H9 (cell line): ENCODE measurements around the gene KLC1. TPM values are rescaled to one million over a fixed set of nuclear protein-coding genes. Genes with fewer than 3 reads are reported as not detected.

Source experiments
- DNase-seq: peaks from one replicate; pipeline ENCODE4 v3.0.0-alpha.2; 2017
- H2AFZ ChIP-seq: one replicate; pipeline ENCODE4 v1.6.1; 2013; ENCODE audit warnings: mild to moderate bottlenecking, low read length, control low read depth, moderate library complexity
- H2AK5ac ChIP-seq: 2 replicates; pipeline ENCODE4 v1.6.1; 2013; ENCODE audit warnings: low read length, control low read depth, mixed read lengths; ENCODE audit not compliant: insufficient read length
- H2BK120ac ChIP-seq: one replicate; pipeline ENCODE4 v1.6.1; 2013; ENCODE audit warnings: low read depth, mild to moderate bottlenecking, low read length, control low read depth, inconsistent platforms; ENCODE audit not compliant: poor library complexity, severe bottlenecking
- H2BK12ac ChIP-seq: 2 replicates; pipeline ENCODE4 v1.6.1; 2013; ENCODE audit warnings: low read length, control low read depth, mixed read lengths, low read depth; ENCODE audit not compliant: insufficient read length
- H2BK15ac ChIP-seq: 2 replicates; pipeline ENCODE4 v1.6.1; 2013; ENCODE audit warnings: low read depth, low read length, control low read depth
- H2BK20ac ChIP-seq: one replicate; pipeline ENCODE4 v1.6.1; 2013; ENCODE audit warnings: low read depth, mild to moderate bottlenecking, low read length, control low read depth, inconsistent platforms; ENCODE audit not compliant: poor library complexity, severe bottlenecking
- H2BK5ac ChIP-seq: 2 replicates; pipeline ENCODE4 v1.6.1; 2013; ENCODE audit warnings: low read length, control low read depth, mixed read lengths; ENCODE audit not compliant: insufficient read length
- H3K14ac ChIP-seq: 2 replicates; pipeline ENCODE4 v1.6.1; 2013; ENCODE audit warnings: low read length, control low read depth; ENCODE audit not compliant: insufficient read depth
- H3K18ac ChIP-seq: 2 replicates; pipeline ENCODE4 v1.6.1; 2013; ENCODE audit warnings: low read depth, mild to moderate bottlenecking, mixed read lengths, low read length, control low read depth; ENCODE audit not compliant: insufficient read length
- H3K23ac ChIP-seq: 2 replicates; pipeline ENCODE4 v1.6.1; 2013; ENCODE audit warnings: low read length, control low read depth, mixed read lengths, low read depth; ENCODE audit not compliant: insufficient read length
- H3K23me2 ChIP-seq: 2 replicates; pipeline ENCODE4 v1.6.1; 2013; ENCODE audit warnings: low read depth, mild to moderate bottlenecking, mixed read lengths, low read length, control low read depth; ENCODE audit not compliant: insufficient read length, poor library complexity, severe bottlenecking
- H3K27ac ChIP-seq: 2 replicates; pipeline ENCODE4 v1.5.1; 2013; ENCODE audit warnings: low read length, control low read depth, mixed read lengths, low read depth; ENCODE audit not compliant: insufficient read length
- H3K27me3 ChIP-seq: 2 replicates; pipeline ENCODE4 v1.6.1; 2013; ENCODE audit warnings: low read length, control low read depth, inconsistent platforms; ENCODE audit not compliant: insufficient read depth
- H3K4ac ChIP-seq: 2 replicates; pipeline ENCODE4 v1.6.1; 2013; ENCODE audit warnings: low read depth, mild to moderate bottlenecking, control low read depth, inconsistent platforms, low read length, moderate library complexity
- H3K4me1 ChIP-seq: 2 replicates; pipeline ENCODE4 v1.6.1; 2013; ENCODE audit warnings: low read length, control low read depth, inconsistent platforms; ENCODE audit not compliant: insufficient read depth
- H3K4me2 ChIP-seq: 2 replicates; pipeline ENCODE4 v1.6.1; 2013; ENCODE audit warnings: low read length, control low read depth, mixed read lengths; ENCODE audit not compliant: insufficient read length, insufficient read depth
- H3K56ac ChIP-seq: 2 replicates; pipeline ENCODE4 v1.6.1; 2013; ENCODE audit warnings: low read depth, mild to moderate bottlenecking, mixed read lengths, low read length, control low read depth; ENCODE audit not compliant: insufficient read length
- H3K79me1 ChIP-seq: 2 replicates; pipeline ENCODE4 v1.6.1; 2013; ENCODE audit warnings: low read depth, mild to moderate bottlenecking, moderate library complexity, low read length, control low read depth, inconsistent platforms; ENCODE audit not compliant: insufficient read depth, poor library complexity, severe bottlenecking
- H3K79me2 ChIP-seq: 2 replicates; pipeline ENCODE4 v1.6.1; 2013; ENCODE audit warnings: low read length, control low read depth, inconsistent platforms; ENCODE audit not compliant: insufficient read depth
- H3K9ac ChIP-seq: 2 replicates; pipeline ENCODE4 v1.6.1; 2013; ENCODE audit warnings: low read length, control low read depth, mixed read lengths; ENCODE audit not compliant: insufficient read length; ENCODE audit errors: extremely low read depth
- H3K9me3 ChIP-seq: one replicate; pipeline ENCODE4 v1.6.1; 2013; ENCODE audit warnings: low read depth, low read length, inconsistent platforms; ENCODE audit not compliant: control insufficient read depth
- H3T11ph ChIP-seq: one replicate; pipeline ENCODE4 v1.6.1; 2013; ENCODE audit warnings: mild to moderate bottlenecking, low read length, control low read depth, inconsistent platforms
- H4K20me1 ChIP-seq: one replicate; pipeline ENCODE4 v1.6.1; 2013; ENCODE audit not compliant: control insufficient read depth, insufficient read length, insufficient read depth
- H4K5ac ChIP-seq: 2 replicates; pipeline ENCODE4 v1.6.1; 2013; ENCODE audit warnings: low read depth, mild to moderate bottlenecking, mixed read lengths, low read length, control low read depth; ENCODE audit not compliant: insufficient read length
- H4K8ac ChIP-seq: replicated peaks from 2 replicates; pipeline ENCODE4 v1.6.1; 2013; ENCODE audit warnings: low read length, control low read depth, mixed read lengths, low read depth; ENCODE audit not compliant: insufficient read length
- H4K91ac ChIP-seq: 2 replicates; pipeline ENCODE4 v1.6.1; 2013; ENCODE audit warnings: low read depth, mild to moderate bottlenecking, moderate library complexity, mixed read lengths, low read length, control low read depth; ENCODE audit not compliant: insufficient read length
- H3K27ac Mint-ChIP-seq, 3 experiments: 2 replicates in 2 of 3; 3 replicates in 1 of 3; pipeline ENCODE4 v1.8.0; 2020 to 2021; ENCODE audit warnings: mixed read lengths in 3 of 3, mild to moderate bottlenecking in 1 of 3, moderate library complexity in 1 of 3
- H3K27me3 Mint-ChIP-seq: 2 replicates; pipeline ENCODE4 v1.8.0; 2021; ENCODE audit warnings: low read depth, mild to moderate bottlenecking, moderate library complexity, mixed read lengths
- H3K36me3 Mint-ChIP-seq, 3 experiments: 2 replicates in 2 of 3; 3 replicates in 1 of 3; pipeline ENCODE4 v1.8.0; 2020 to 2021; ENCODE audit warnings: low read depth in 3 of 3, mixed read lengths in 3 of 3; ENCODE audit not compliant: insufficient read depth in 1 of 3
- H3K4me1 Mint-ChIP-seq, 2 experiments: 2 replicates each; pipeline ENCODE4 v1.8.0; 2020; ENCODE audit warnings: mixed read lengths in 2 of 2
- H3K4me3 Mint-ChIP-seq, 2 experiments: 2 replicates in 1 of 2; 3 replicates in 1 of 2; pipeline ENCODE4 v1.8.0; 2020 to 2021; ENCODE audit warnings: mild to moderate bottlenecking in 2 of 2, mixed read lengths in 2 of 2, moderate library complexity in 1 of 2
- H3K9me3 Mint-ChIP-seq, 2 experiments: 2 replicates in 1 of 2; 3 replicates in 1 of 2; pipeline ENCODE4 v1.8.0; 2020; ENCODE audit warnings: mild to moderate bottlenecking in 2 of 2, mixed read lengths in 2 of 2, moderate library complexity in 1 of 2
- WGBS: extraction: QIAGEN DNeasy Blood & Tissue Kit; methylation state at CpG from one replicate; pipeline ENCODE4 v1.1.7; 2013; ENCODE audit warnings: missing lambda C conversion rate, low lambda C conversion rate, mixed read lengths; ENCODE audit not compliant: insufficient read length; ENCODE audit errors: extremely low coverage; 5-methylcytosine and 5-hydroxymethylcytosine counted together
- total RNA-seq: library from RNA; stranded (reverse); gene quantifications from 2 replicates; pipeline ENCODE4 v1.2.1, GENCODE V29; 2021
- TF ChIP-seq, protein P1 (sequence below): fragments of 200-600 bp; sonication (generic); conservative IDR thresholded peaks from 3 replicates; pipeline ENCODE4 v1.8.0; 2021; ENCODE audit warnings: antibody characterized with exemption, mild to moderate bottlenecking

The KLC1 gene
- total RNA-seq, 1 experiment from 2014 or later: 143 TPM

DNA sequence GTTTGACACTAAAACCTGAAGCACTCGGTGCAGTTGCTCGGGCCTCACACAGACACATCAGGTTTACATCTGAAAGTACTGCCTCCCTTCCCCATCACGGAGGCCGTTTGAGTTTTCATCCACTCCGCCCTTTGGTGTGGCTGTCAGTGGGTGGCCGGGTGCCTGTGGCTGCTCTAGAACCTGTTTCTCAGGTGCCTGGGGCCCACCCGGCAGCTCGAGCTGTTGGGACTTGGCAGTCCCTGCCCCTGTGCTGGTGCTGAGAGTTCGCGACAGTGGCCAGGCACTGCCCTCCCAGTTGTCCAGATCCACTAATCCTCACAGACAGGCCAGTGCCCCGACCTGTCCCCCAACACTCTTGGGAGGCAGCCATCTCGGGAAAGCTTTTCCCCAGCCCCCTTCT lies 63.9 kb downstream of the KLC1 start:
- Histone ChIP-seq H4K8ac (no peak overlapping the region), H3K9me3 (no peaks in the 10 kb centered on the region), H3K79me1 (no peaks in the 10 kb centered on the region), H3K56ac (no peak overlapping the region), H2BK12ac (no peak overlapping the region), H3K79me2 (0 out of 2 replicates have a peak, but pooled peaks cover 2% of the 10 kb centered on the region), H3T11ph (no peak overlapping the region), H3K4ac (no peak overlapping the region), H4K91ac (no peak overlapping the region), H4K20me1 (peaks cover 3% of the 10 kb centered on the region), H2AK5ac (no peak overlapping the region), H2AFZ (no peak overlapping the region), H3K23ac (no peak overlapping the region), H2BK20ac (no peak overlapping the region), H3K14ac (no peak overlapping the region), H4K5ac (no peak overlapping the region), H3K18ac (no peak overlapping the region), H2BK15ac (no peak overlapping the region), H2BK5ac (no peak overlapping the region), H3K4me1 (no peaks in the 10 kb centered on the region), H3K27ac (no peak overlapping the region), H2BK120ac (no peak overlapping the region), H3K23me2 (no peaks in the 10 kb centered on the region), H3K4me2 (no peak overlapping the region), H3K27me3 (no peaks in the 10 kb centered on the region), H3K9ac (no peak overlapping the region)
- Mint-ChIP-seq H3K9me3 (no peaks in the 10 kb centered on the region), H3K4me1 (peaks cover 10 to 13% of the 10 kb centered on the region in 2 experiments), H3K4me3 (no peak overlapping the region), H3K36me3 (peaks cover 0 to 55% (median 24%) of the 10 kb centered on the region in 3 experiments; a peak in 6 of 7 replicates), H3K27ac (no peak overlapping the region), H3K27me3 (no peaks in the 10 kb centered on the region; the same call in 1 of the 2 replicates)
- no peak for DNase-seq
- WGBS: no CpG with 5 or more reads among the region's 12 CpGs
- TF ChIP-seq, protein P1, sequence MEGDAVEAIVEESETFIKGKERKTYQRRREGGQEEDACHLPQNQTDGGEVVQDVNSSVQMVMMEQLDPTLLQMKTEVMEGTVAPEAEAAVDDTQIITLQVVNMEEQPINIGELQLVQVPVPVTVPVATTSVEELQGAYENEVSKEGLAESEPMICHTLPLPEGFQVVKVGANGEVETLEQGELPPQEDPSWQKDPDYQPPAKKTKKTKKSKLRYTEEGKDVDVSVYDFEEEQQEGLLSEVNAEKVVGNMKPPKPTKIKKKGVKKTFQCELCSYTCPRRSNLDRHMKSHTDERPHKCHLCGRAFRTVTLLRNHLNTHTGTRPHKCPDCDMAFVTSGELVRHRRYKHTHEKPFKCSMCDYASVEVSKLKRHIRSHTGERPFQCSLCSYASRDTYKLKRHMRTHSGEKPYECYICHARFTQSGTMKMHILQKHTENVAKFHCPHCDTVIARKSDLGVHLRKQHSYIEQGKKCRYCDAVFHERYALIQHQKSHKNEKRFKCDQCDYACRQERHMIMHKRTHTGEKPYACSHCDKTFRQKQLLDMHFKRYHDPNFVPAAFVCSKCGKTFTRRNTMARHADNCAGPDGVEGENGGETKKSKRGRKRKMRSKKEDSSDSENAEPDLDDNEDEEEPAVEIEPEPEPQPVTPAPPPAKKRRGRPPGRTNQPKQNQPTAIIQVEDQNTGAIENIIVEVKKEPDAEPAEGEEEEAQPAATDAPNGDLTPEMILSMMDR: no peak
